Measurements from ENCODE around the gene SYNJ1.

DNA sequence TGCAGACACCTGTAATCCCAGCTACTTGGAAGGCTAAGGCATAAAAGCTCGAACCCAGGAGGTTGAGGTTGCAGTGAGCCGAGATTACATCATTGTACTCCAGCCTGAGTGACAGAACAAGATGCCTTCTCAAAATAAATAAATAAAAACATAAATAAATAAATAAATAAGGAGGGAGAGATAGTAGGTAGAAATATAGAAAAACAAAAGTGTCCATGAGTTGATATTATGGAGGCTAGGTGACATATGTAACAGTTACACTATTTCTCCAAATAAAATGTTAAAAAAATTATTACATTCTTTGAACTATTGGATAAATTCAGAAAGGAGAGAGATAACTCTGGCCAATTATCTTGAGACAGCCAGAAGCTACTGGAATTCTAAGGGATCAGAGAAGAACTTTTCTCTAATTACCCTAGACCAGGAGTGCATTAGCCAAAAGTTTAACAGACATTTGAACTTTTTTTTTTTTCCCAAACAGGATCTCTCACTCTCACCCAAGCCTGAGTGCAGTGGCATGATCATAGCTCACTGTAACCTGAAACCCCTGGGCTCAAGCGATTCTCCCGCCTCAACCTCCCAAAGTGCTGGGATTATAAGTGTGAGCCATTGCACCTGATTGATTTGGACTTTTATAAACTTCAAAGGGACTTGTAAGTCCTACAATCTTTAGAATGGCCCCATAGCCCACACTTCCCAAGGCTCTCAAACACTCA, 17.6 kb downstream of the SYNJ1 start:
- TF ChIP-seq, protein P1, sequence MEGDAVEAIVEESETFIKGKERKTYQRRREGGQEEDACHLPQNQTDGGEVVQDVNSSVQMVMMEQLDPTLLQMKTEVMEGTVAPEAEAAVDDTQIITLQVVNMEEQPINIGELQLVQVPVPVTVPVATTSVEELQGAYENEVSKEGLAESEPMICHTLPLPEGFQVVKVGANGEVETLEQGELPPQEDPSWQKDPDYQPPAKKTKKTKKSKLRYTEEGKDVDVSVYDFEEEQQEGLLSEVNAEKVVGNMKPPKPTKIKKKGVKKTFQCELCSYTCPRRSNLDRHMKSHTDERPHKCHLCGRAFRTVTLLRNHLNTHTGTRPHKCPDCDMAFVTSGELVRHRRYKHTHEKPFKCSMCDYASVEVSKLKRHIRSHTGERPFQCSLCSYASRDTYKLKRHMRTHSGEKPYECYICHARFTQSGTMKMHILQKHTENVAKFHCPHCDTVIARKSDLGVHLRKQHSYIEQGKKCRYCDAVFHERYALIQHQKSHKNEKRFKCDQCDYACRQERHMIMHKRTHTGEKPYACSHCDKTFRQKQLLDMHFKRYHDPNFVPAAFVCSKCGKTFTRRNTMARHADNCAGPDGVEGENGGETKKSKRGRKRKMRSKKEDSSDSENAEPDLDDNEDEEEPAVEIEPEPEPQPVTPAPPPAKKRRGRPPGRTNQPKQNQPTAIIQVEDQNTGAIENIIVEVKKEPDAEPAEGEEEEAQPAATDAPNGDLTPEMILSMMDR (IDR thresholded peaks at IDR 0.05): no peak
- no peak for TF ChIP-seq POLR2A (IDR thresholded peaks at IDR 0.05)
